Activated CD8-positive, alpha-beta memory T cell treated with anti-CD3 and anti-CD28 coated beads, Interleukin-2, amount 50 U/mL, for 24 hours (primary cell): ENCODE measurements around the gene SLC7A1.

Experiments
- DNase-seq: peaks from one replicate; pipeline ENCODE4 v3.0.0-alpha.2; 2020; ENCODE audit errors: extremely low read depth

SLC7A1 gene

GRCh38 chr13:29510651-29511084, 84.8 kb downstream of the SLC7A1 start:
- DNase-seq = no peak

- no peak for DNase-seq
Measured at GRCh38 chr13:29509999-29510589, 85.4 kb downstream of the SLC7A1 start.

- no peak for DNase-seq
Measured at GRCh38 chr13:29508876-29509252, 86.6 kb downstream of the SLC7A1 start.

GRCh38 chr13:29508130-29508875, 87.2 kb downstream of the SLC7A1 start:
- DNase-seq = peak; percentile 39

- DNase-seq = no peak
Measured at GRCh38 chr13:29507356-29507755, 88.1 kb downstream of the SLC7A1 start.

GRCh38 chr13:29505950-29506349, 89.5 kb downstream of the SLC7A1 start:
- no peak for DNase-seq

- no peak for DNase-seq
Measured at GRCh38 chr13:29505511-29505910, 90.0 kb downstream of the SLC7A1 start.

- no peak for DNase-seq
Measured at GRCh38 chr13:29504691-29505090, 90.8 kb downstream of the SLC7A1 start.

GRCh38 chr13:29503041-29503837, 92.2 kb downstream of the SLC7A1 start:
- DNase-seq = no peak

- DNase-seq = no peak
Measured at GRCh38 chr13:29502391-29503008, 93.0 kb downstream of the SLC7A1 start.

- DNase-seq = no peak
Measured at GRCh38 chr13:29501674-29502073, 93.8 kb downstream of the SLC7A1 start.

- DNase-seq = no peak
Measured at GRCh38 chr13:29500386-29500785, 95.1 kb downstream of the SLC7A1 start.

GRCh38 chr13:29499506-29500165, 95.9 kb downstream of the SLC7A1 start:
- no peak for DNase-seq

- no peak for DNase-seq
Measured at GRCh38 chr13:29498426-29499040, 97.0 kb downstream of the SLC7A1 start.

- no peak for DNase-seq
Measured at GRCh38 chr13:29497137-29497654, 98.3 kb downstream of the SLC7A1 start.

- no peak for DNase-seq
Measured at GRCh38 chr13:29496241-29496712, 99.2 kb downstream of the SLC7A1 start.

- no peak for DNase-seq
Measured at GRCh38 chr13:29494520-29494919, 101.0 kb downstream of the SLC7A1 start.

GRCh38 chr13:29493796-29494195, 101.7 kb downstream of the SLC7A1 start:
- no peak for DNase-seq

- DNase-seq = no peak
Measured at GRCh38 chr13:29491248-29491647, 104.2 kb downstream of the SLC7A1 start.

- no peak for DNase-seq
Measured at GRCh38 chr13:29490561-29490885, 105.0 kb downstream of the SLC7A1 start.
